Measurements from ENCODE around the gene ARHGAP12.

- no peak for TF ChIP-seq GATA2 (IDR thresholded peaks at IDR 0.05; ENCODE audit: low read depth, low read length)
- no peak for TF ChIP-seq GATA3 (IDR thresholded peaks at IDR 0.05; ENCODE audit: low read depth, low read length)
Observed at GRCh38 chr10:31887850-31888249, 40.8 kb downstream of the ARHGAP12 start.
